Astrocyte (in vitro differentiated cells and primary cell): ENCODE measurements around the gene CLEC16A. TPM values are rescaled to one million over a fixed set of nuclear protein-coding genes. Genes with fewer than 3 reads are reported as not detected.

Experiments used
- DNase-seq: peaks from one replicate; pipeline ENCODE4 v3.0.0-alpha.2; 2010; ENCODE audit warnings: low read depth
- FAIRE-seq: peaks from 2 replicates; lab custom pipeline; 2011; peaks lifted over from hg19 to GRCh38; lab: Jason Lieb, UNC
- H2AFZ ChIP-seq: 2 replicates; pipeline ENCODE4 v1.6.0; 2012; ENCODE audit warnings: low read depth, low read length, inconsistent platforms
- H3K27ac ChIP-seq: 2 replicates; pipeline ENCODE4 v1.5.1; 2011; ENCODE audit warnings: low read depth, low read length, inconsistent platforms
- H3K27me3 ChIP-seq: 2 replicates; pipeline ENCODE4 v1.6.0; 2011; ENCODE audit warnings: low read length, inconsistent platforms; ENCODE audit not compliant: insufficient read depth
- H3K36me3 ChIP-seq: 2 replicates; pipeline ENCODE4 v1.5.1; 2011; ENCODE audit warnings: low read length, inconsistent platforms; ENCODE audit not compliant: insufficient read depth
- H3K4me1 ChIP-seq: 2 replicates; pipeline ENCODE4 v1.5.1; 2011; ENCODE audit warnings: low read length, inconsistent platforms; ENCODE audit not compliant: insufficient read depth
- H3K4me2 ChIP-seq: 2 replicates; pipeline ENCODE4 v1.6.0; 2012; ENCODE audit warnings: low read length, inconsistent platforms
- H3K4me3 ChIP-seq: 2 replicates; pipeline ENCODE4 v1.5.1; 2011; ENCODE audit warnings: low read depth, mild to moderate bottlenecking, low read length, inconsistent platforms; ENCODE audit not compliant: insufficient read depth
- H3K79me2 ChIP-seq: 2 replicates; pipeline ENCODE4 v1.6.0; 2012; ENCODE audit warnings: mild to moderate bottlenecking, low read length, inconsistent platforms; ENCODE audit not compliant: insufficient read depth
- H3K9ac ChIP-seq: 2 replicates; pipeline ENCODE4 v1.6.0; 2012; ENCODE audit warnings: mild to moderate bottlenecking, low read length, inconsistent platforms
- H3K9me3 ChIP-seq: 2 replicates; pipeline ENCODE4 v1.5.1; 2012; ENCODE audit warnings: low read depth, mild to moderate bottlenecking, low read length, inconsistent platforms; ENCODE audit not compliant: insufficient read depth
- H4K20me1 ChIP-seq: 2 replicates; pipeline ENCODE4 v1.6.0; 2012; ENCODE audit warnings: low read length, inconsistent platforms; ENCODE audit not compliant: insufficient read depth
- H3K27ac Mint-ChIP-seq: one replicate; pipeline ENCODE4 v1.8.0; 2021; ENCODE audit warnings: mild to moderate bottlenecking, mixed read lengths; ENCODE audit not compliant: unreplicated experiment
- H3K27me3 Mint-ChIP-seq: one replicate; pipeline ENCODE4 v1.8.0; 2021; ENCODE audit warnings: low read depth, mixed read lengths; ENCODE audit not compliant: unreplicated experiment
- H3K36me3 Mint-ChIP-seq: one replicate; pipeline ENCODE4 v1.8.0; 2021; ENCODE audit warnings: low read depth, mixed read lengths; ENCODE audit not compliant: unreplicated experiment
- H3K4me1 Mint-ChIP-seq: one replicate; pipeline ENCODE4 v1.8.0; 2021; ENCODE audit warnings: low read depth, mixed read lengths; ENCODE audit not compliant: unreplicated experiment
- H3K4me3 Mint-ChIP-seq: one replicate; pipeline ENCODE4 v1.8.0; 2021; ENCODE audit warnings: mild to moderate bottlenecking, moderate library complexity, mixed read lengths; ENCODE audit not compliant: unreplicated experiment
- H3K9me3 Mint-ChIP-seq: one replicate; pipeline ENCODE4 v1.8.0; 2021; ENCODE audit warnings: mild to moderate bottlenecking, mixed read lengths; ENCODE audit not compliant: unreplicated experiment
- CTCF ChIP-seq: IDR thresholded peaks from 2 replicates; pipeline ENCODE4 v1.5.1; 2011; ENCODE audit warnings: low read depth, mild to moderate bottlenecking, inconsistent platforms, low read length, moderate library complexity; ENCODE audit not compliant: insufficient read depth
- EZH2 ChIP-seq: IDR thresholded peaks from 2 replicates; pipeline ENCODE4 v1.6.1; 2012; ENCODE audit warnings: mild to moderate bottlenecking, low read length, inconsistent platforms; ENCODE audit not compliant: insufficient read depth
- total RNA-seq: library from RNA; stranded (reverse); gene quantifications from 2 replicates; pipeline ENCODE4 v1.2.1, GENCODE V29; 2021

CLEC16A gene
- total RNA-seq, 1 donor from 2014 or later, result 31.7 TPM

GRCh38 chr16:11140466-11140865, 196.1 kb downstream of the CLEC16A start:
- Histone ChIP-seq H3K27me3 (no peaks in the 10 kb centered on the region), H3K9ac (no peak overlapping the region), H3K9me3 (no peaks in the 10 kb centered on the region), H2AFZ (no peak overlapping the region), H3K4me3 (no peak overlapping the region), H4K20me1 (peaks cover 7% of the 10 kb centered on the region), H3K4me1 (peaks cover 35% of the 10 kb centered on the region), H3K79me2 (no peaks in the 10 kb centered on the region), H3K36me3 (no peaks in the 10 kb centered on the region), H3K4me2 (peak overlapping the region; percentile 19), H3K27ac (no peak overlapping the region)
- Mint-ChIP-seq H3K27me3 (peaks cover 3% of the 10 kb centered on the region), H3K9me3 (no peaks in the 10 kb centered on the region), H3K27ac (peak overlapping the region; percentile 10), H3K4me3 (no peak overlapping the region), H3K36me3 (peaks cover 20% of the 10 kb centered on the region), H3K4me1 (peaks cover 21% of the 10 kb centered on the region)
- TF ChIP-seq CTCF (no peak), EZH2 (no peak)
- no peak for DNase-seq
- no peak for FAIRE-seq

- Mint-ChIP-seq H3K4me3 (no peak overlapping the region), H3K27me3 (peaks cover 3% of the 10 kb centered on the region), H3K36me3 (peaks cover 22% of the 10 kb centered on the region), H3K9me3 (peaks cover 1% of the 10 kb centered on the region), H3K27ac (no peak overlapping the region), H3K4me1 (peaks cover 21% of the 10 kb centered on the region)
- Histone ChIP-seq H3K4me1 (peaks cover 35% of the 10 kb centered on the region), H3K4me2 (no peak overlapping the region), H3K27me3 (no peaks in the 10 kb centered on the region), H2AFZ (no peak overlapping the region), H3K9ac (no peak overlapping the region), H3K9me3 (no peaks in the 10 kb centered on the region), H3K79me2 (no peaks in the 10 kb centered on the region), H3K27ac (no peak overlapping the region), H3K4me3 (no peak overlapping the region), H4K20me1 (peaks cover 7% of the 10 kb centered on the region), H3K36me3 (no peaks in the 10 kb centered on the region)
- no peak for TF ChIP-seq EZH2
- no peak for TF ChIP-seq CTCF
- FAIRE-seq, result no peak
- DNase-seq, result no peak
Observed at GRCh38 chr16:11140867-11141266, 196.5 kb downstream of the CLEC16A start.

GRCh38 chr16:11141409-11142260, 197.3 kb downstream of the CLEC16A start:
- Mint-ChIP-seq H3K36me3 (peaks cover 21% of the 10 kb centered on the region), H3K4me3 (no peak overlapping the region), H3K4me1 (peaks cover 20% of the 10 kb centered on the region), H3K9me3 (peaks cover 3% of the 10 kb centered on the region), H3K27me3 (peaks cover 3% of the 10 kb centered on the region), H3K27ac (peak overlapping the region; percentile 18)
- Histone ChIP-seq H3K27me3 (no peaks in the 10 kb centered on the region), H3K4me3 (no peak overlapping the region), H4K20me1 (peaks cover 7% of the 10 kb centered on the region), H3K4me2 (no peak overlapping the region), H3K4me1 (peaks cover 28% of the 10 kb centered on the region), H3K9me3 (no peaks in the 10 kb centered on the region), H3K27ac (no peak overlapping the region), H3K36me3 (no peaks in the 10 kb centered on the region), H3K9ac (no peak overlapping the region), H2AFZ (no peak overlapping the region), H3K79me2 (no peaks in the 10 kb centered on the region)
- no peak for TF ChIP-seq EZH2
- FAIRE-seq, result no peak
- no peak for DNase-seq
